HCT116 (cell line): ENCODE results near the gene RNF126. TPM values are rescaled to one million over a fixed set of nuclear protein-coding genes. Genes with fewer than 3 reads are reported as not detected.

Experiments
- ATAC-seq: fragments of 200-7000 bp; cut with Tn5 transposase; 2 replicates; pipeline ENCODE4 v1.9.1; 2020; ENCODE audit warnings: mild to moderate bottlenecking, moderate library complexity
- BruUV-seq: library from RNA; stranded (reverse); fragments of 400-500 nt; replicated peaks from 2 replicates; lab custom pipeline; 2021; lab: Mats Ljungman, UMichigan
- CTCF ChIA-PET: fragments of 300-600 bp; sonication (Branson Sonifier 250); formaldehyde crosslinking; loops from one replicate; lab custom pipeline; 2021; ENCODE audit warnings: antibody characterized with exemption; lab: Charles Lee
- POLR2A ChIA-PET: fragments of 300-600, 350-600 bp; sonication (Branson Sonifier 250); formaldehyde crosslinking; loops from one replicate; lab custom pipeline; 2021; ENCODE audit warnings: antibody characterized with exemption; lab: Charles Lee
- RAD21 ChIA-PET, 2 experiments: fragments of 300-600 bp; sonication (Branson Sonifier 250); formaldehyde crosslinking; loops; one replicate each; lab custom pipeline; 2023; ENCODE audit warnings: low total read pairs in 2 of 2; ENCODE audit not compliant: uncharacterized antibody in 2 of 2, unreplicated experiment in 2 of 2, low non-redundant PET in 1 of 2; lab: Charles Lee
- DNase-seq: peaks from one replicate; pipeline ENCODE4 v3.0.0-alpha.2; 2010; ENCODE audit warnings: low read depth, low spot score
- H2AFZ ChIP-seq: fragments of 200-600 bp; shearing (Covaris generic), sonication (generic); 2 replicates; pipeline ENCODE4 v1.6.1; 2017; ENCODE audit warnings: low read depth, mixed run types, mixed read lengths, antibody characterized with exemption, low read length; ENCODE audit not compliant: poor library complexity, severe bottlenecking
- H3K27ac ChIP-seq: 2 replicates; pipeline ENCODE4 v1.5.1; 2012; ENCODE audit warnings: low read depth, low read length
- H3K27me3 ChIP-seq: fragments of 200-600 bp; sonication (generic); 2 replicates; pipeline ENCODE4 v1.6.1; 2016; ENCODE audit warnings: mixed run types, low read length, mixed read lengths; ENCODE audit not compliant: insufficient read depth
- H3K36me3 ChIP-seq, 2 experiments: fragments of 200-500 bp in 1 of 2; fragments of 200-600 bp in 1 of 2; sonication (Bioruptor generic) in 1 of 2; sonication (generic) in 1 of 2; 2 replicates each; pipeline versions ENCODE4 v1.5.1 to v1.6.1; 2014 to 2016; ENCODE audit warnings: low read length in 2 of 2, inconsistent platforms in 1 of 2, mixed read lengths in 1 of 2, mixed run types in 1 of 2; ENCODE audit not compliant: insufficient read depth in 2 of 2, control insufficient read depth in 1 of 2
- H3K4me1 ChIP-seq, 2 experiments: fragments of 200-600 bp in 1 of 2; sonication (generic) in 1 of 2; 2 replicates each; pipeline versions ENCODE4 v1.5.1 to v1.6.1; 2012 to 2017; ENCODE audit warnings: low read length in 2 of 2, inconsistent platforms in 1 of 2, mild to moderate bottlenecking in 1 of 2, mixed read lengths in 1 of 2, mixed run types in 1 of 2, moderate library complexity in 1 of 2; ENCODE audit not compliant: insufficient read depth in 2 of 2, control insufficient read depth in 1 of 2
- H3K4me2 ChIP-seq: fragments of 200-600 bp; sonication (generic); 2 replicates; pipeline ENCODE4 v1.6.1; 2017; ENCODE audit warnings: mixed run types, low read length, mixed read lengths
- H3K4me3 ChIP-seq, 2 experiments: fragments of 200-600 bp in 1 of 2; sonication (generic) in 1 of 2; replicated peaks in 1 of 2; 2 replicates each; pipeline ENCODE4 v1.5.1; 2011 to 2016; ENCODE audit warnings: low read length in 2 of 2, control low read depth in 1 of 2, low read depth in 1 of 2, mild to moderate bottlenecking in 1 of 2, mixed read lengths in 1 of 2, mixed run types in 1 of 2
- H3K79me2 ChIP-seq: fragments of 200-600 bp; sonication (generic); 2 replicates; pipeline ENCODE4 v1.6.1; 2017; ENCODE audit warnings: mild to moderate bottlenecking, mixed run types, low read length, moderate library complexity, mixed read lengths; ENCODE audit not compliant: insufficient read depth
- H3K9ac ChIP-seq: fragments of 200-600 bp; sonication (generic); 2 replicates; pipeline ENCODE4 v1.6.1; 2016; ENCODE audit warnings: low read length, mixed read lengths
- H3K9me2 ChIP-seq: fragments of 200-600 bp; sonication (generic), shearing (Covaris generic); 2 replicates; pipeline ENCODE4 v1.6.1; 2017; ENCODE audit warnings: mixed run types, mild to moderate bottlenecking, moderate library complexity; ENCODE audit not compliant: insufficient read depth
- H3K9me3 ChIP-seq, 2 experiments: fragments of 200-500 bp in 1 of 2; fragments of 200-600 bp in 1 of 2; sonication (Bioruptor generic) in 1 of 2; sonication (generic) in 1 of 2; 2 replicates each; pipeline ENCODE4 v1.6.1; 2014 to 2017; ENCODE audit warnings: low read length in 2 of 2, mixed read lengths in 2 of 2, inconsistent platforms in 1 of 2, low read depth in 1 of 2, mild to moderate bottlenecking in 1 of 2, mixed run types in 1 of 2, moderate library complexity in 1 of 2; ENCODE audit not compliant: control insufficient read depth in 1 of 2, insufficient read depth in 1 of 2
- H4K20me1 ChIP-seq: fragments of 200-600 bp; sonication (generic), shearing (Covaris generic); 2 replicates; pipeline ENCODE4 v1.6.1; 2017; ENCODE audit warnings: mixed run types, mild to moderate bottlenecking, moderate library complexity; ENCODE audit not compliant: insufficient read depth
- ATF3 ChIP-seq: IDR thresholded peaks from 2 replicates; pipeline ENCODE4 v1.6.1; 2012
- CEBPB ChIP-seq: IDR thresholded peaks from 2 replicates; pipeline ENCODE4 v1.6.1; 2012; ENCODE audit warnings: low read depth
- EGR1 ChIP-seq: IDR thresholded peaks from 2 replicates; pipeline ENCODE4 v1.6.1; 2012; ENCODE audit warnings: low read depth
- POLR2AphosphoS5 ChIP-seq: IDR thresholded peaks from 2 replicates; pipeline ENCODE4 v1.6.1; 2011; ENCODE audit warnings: mild to moderate bottlenecking, low read depth, low read length, moderate library complexity
- RAD21 ChIP-seq: IDR thresholded peaks from 2 replicates; pipeline ENCODE4 v1.6.1; 2012; ENCODE audit warnings: low read depth, mild to moderate bottlenecking
- SP1 ChIP-seq: IDR thresholded peaks from 2 replicates; pipeline ENCODE4 v1.6.1; 2012; ENCODE audit warnings: low read depth
- TCF7L2 ChIP-seq: IDR thresholded peaks from 2 replicates; pipeline ENCODE4 v1.7.0; 2011; ENCODE audit warnings: borderline replicate concordance, inconsistent platforms; ENCODE audit not compliant: insufficient read depth, insufficient read length; ENCODE audit errors: extremely low read depth
- YY1 ChIP-seq: IDR thresholded peaks from 2 replicates; pipeline ENCODE4 v1.6.1; 2011; ENCODE audit warnings: low read length, low read depth, moderate library complexity, mild to moderate bottlenecking; ENCODE audit not compliant: insufficient replicate concordance; ENCODE audit errors: extremely low read depth
- ZFX ChIP-seq: fragments of 450-650 bp; IDR thresholded peaks from 2 replicates; pipeline ENCODE4 v1.6.1; 2017
- intact Hi-C: fragments of 100-400 bp; cut with micrococcal nuclease; formaldehyde crosslinking; loops from 2 replicates; pipeline ENCODE4 v1.10.0; 2022
- total RNA-seq: library from RNA; stranded (reverse); gene quantifications from one replicate; pipeline ENCODE4 v1.2.1, GENCODE V29; 2021; ENCODE audit not compliant: unreplicated experiment
- TF ChIP-seq, protein P1 (sequence below): IDR thresholded peaks from 2 replicates; pipeline ENCODE4 v1.6.1; 2012; ENCODE audit warnings: low read depth

The RNF126 gene
- total RNA-seq, 1 experiment from 2014 or later = 93.8 TPM

DNA sequence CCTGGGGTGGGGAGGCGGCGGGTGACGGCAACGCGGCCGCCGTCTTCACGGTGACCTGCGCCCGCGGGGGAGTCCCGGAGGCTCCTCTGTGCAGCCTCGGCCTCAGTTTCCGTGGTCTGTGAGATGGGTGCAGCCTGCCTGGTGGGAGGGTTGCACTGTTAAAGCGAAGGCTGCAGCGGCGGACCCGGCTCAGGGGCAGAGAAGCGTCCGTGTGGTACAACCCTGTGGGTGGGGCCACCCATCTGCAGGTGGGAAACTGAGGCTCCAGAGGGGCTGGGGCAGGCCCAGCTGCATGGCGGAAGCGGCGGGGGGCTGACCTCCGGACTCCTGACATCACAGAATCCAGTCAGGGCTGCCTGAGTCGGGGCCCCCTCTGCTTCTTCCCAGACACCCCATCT, 22.9 kb downstream of the RNF126 start:
- H4K20me1 ChIP-seq = no peaks in the 10 kb centered on the region
- CTCF ChIA-PET = no interaction called here
- H3K4me2 ChIP-seq = peak overlapping the region; percentile 73
- no peaks in the 10 kb centered on the region for H3K36me3 ChIP-seq
- TF ChIP-seq ZFX (no peak), POLR2AphosphoS5 (no peak), CEBPB (no peak), RAD21 (no peak), ATF3 (no peak), SP1 (no peak), TCF7L2 (no peak), YY1 (no peak), EGR1 (no peak)
- TF ChIP-seq, protein P1, sequence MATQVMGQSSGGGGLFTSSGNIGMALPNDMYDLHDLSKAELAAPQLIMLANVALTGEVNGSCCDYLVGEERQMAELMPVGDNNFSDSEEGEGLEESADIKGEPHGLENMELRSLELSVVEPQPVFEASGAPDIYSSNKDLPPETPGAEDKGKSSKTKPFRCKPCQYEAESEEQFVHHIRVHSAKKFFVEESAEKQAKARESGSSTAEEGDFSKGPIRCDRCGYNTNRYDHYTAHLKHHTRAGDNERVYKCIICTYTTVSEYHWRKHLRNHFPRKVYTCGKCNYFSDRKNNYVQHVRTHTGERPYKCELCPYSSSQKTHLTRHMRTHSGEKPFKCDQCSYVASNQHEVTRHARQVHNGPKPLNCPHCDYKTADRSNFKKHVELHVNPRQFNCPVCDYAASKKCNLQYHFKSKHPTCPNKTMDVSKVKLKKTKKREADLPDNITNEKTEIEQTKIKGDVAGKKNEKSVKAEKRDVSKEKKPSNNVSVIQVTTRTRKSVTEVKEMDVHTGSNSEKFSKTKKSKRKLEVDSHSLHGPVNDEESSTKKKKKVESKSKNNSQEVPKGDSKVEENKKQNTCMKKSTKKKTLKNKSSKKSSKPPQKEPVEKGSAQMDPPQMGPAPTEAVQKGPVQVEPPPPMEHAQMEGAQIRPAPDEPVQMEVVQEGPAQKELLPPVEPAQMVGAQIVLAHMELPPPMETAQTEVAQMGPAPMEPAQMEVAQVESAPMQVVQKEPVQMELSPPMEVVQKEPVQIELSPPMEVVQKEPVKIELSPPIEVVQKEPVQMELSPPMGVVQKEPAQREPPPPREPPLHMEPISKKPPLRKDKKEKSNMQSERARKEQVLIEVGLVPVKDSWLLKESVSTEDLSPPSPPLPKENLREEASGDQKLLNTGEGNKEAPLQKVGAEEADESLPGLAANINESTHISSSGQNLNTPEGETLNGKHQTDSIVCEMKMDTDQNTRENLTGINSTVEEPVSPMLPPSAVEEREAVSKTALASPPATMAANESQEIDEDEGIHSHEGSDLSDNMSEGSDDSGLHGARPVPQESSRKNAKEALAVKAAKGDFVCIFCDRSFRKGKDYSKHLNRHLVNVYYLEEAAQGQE = no peak
- DNase-seq (no peak), ATAC-seq (no peak)
- H3K9me3 ChIP-seq = no peaks in the 10 kb centered on the region
- no TSS peak for BruUV-seq
- RAD21 ChIA-PET = no interaction called here
- H3K4me3 ChIP-seq = peak overlapping the region; percentile 31 to 57
- no peaks in the 10 kb centered on the region for H3K9me2 ChIP-seq
- POLR2A ChIA-PET = no interaction called here
- intact Hi-C loops = no loop called here
- H3K27ac ChIP-seq = no peak overlapping the region
- no peak overlapping the region for H2AFZ ChIP-seq
- H3K79me2 ChIP-seq = no peaks in the 10 kb centered on the region
- H3K9ac ChIP-seq = peak overlapping the region; percentile 57
- no peaks in the 10 kb centered on the region for H3K27me3 ChIP-seq
- peaks cover 2 to 18% of the 10 kb centered on the region in 2 experiments; a peak in 3 of 4 replicates for H3K4me1 ChIP-seq
